HCT116 (cell line): ENCODE data around the gene KCNK13. TPM values are rescaled to one million over a fixed set of nuclear protein-coding genes. Genes with fewer than 3 reads are reported as not detected.

Source experiments
- ATAC-seq: fragments of 200-7000 bp; cut with Tn5 transposase; 2 replicates; pipeline ENCODE4 v1.9.1; 2020; ENCODE audit warnings: mild to moderate bottlenecking, moderate library complexity
- BruUV-seq: library from RNA; stranded (reverse); fragments of 400-500 nt; replicated peaks from 2 replicates; lab custom pipeline; 2021; lab: Mats Ljungman, UMichigan
- CTCF ChIA-PET: fragments of 300-600 bp; sonication (Branson Sonifier 250); formaldehyde crosslinking; loops from one replicate; lab custom pipeline; 2021; ENCODE audit warnings: antibody characterized with exemption; lab: Charles Lee
- POLR2A ChIA-PET: fragments of 300-600, 350-600 bp; sonication (Branson Sonifier 250); formaldehyde crosslinking; loops from one replicate; lab custom pipeline; 2021; ENCODE audit warnings: antibody characterized with exemption; lab: Charles Lee
- RAD21 ChIA-PET, 2 experiments: fragments of 300-600 bp; sonication (Branson Sonifier 250); formaldehyde crosslinking; loops; one replicate each; lab custom pipeline; 2023; ENCODE audit warnings: low total read pairs in 2 of 2; ENCODE audit not compliant: uncharacterized antibody in 2 of 2, unreplicated experiment in 2 of 2, low non-redundant PET in 1 of 2; lab: Charles Lee
- DNase-seq: peaks from one replicate; pipeline ENCODE4 v3.0.0-alpha.2; 2010; ENCODE audit warnings: low read depth, low spot score
- H2AFZ ChIP-seq: fragments of 200-600 bp; shearing (Covaris generic), sonication (generic); 2 replicates; pipeline ENCODE4 v1.6.1; 2017; ENCODE audit warnings: low read depth, mixed run types, mixed read lengths, antibody characterized with exemption, low read length; ENCODE audit not compliant: poor library complexity, severe bottlenecking
- H3K27ac ChIP-seq: 2 replicates; pipeline ENCODE4 v1.5.1; 2012; ENCODE audit warnings: low read depth, low read length
- H3K27me3 ChIP-seq: fragments of 200-600 bp; sonication (generic); 2 replicates; pipeline ENCODE4 v1.6.1; 2016; ENCODE audit warnings: mixed run types, low read length, mixed read lengths; ENCODE audit not compliant: insufficient read depth
- H3K36me3 ChIP-seq, 2 experiments: fragments of 200-500 bp in 1 of 2; fragments of 200-600 bp in 1 of 2; sonication (Bioruptor generic) in 1 of 2; sonication (generic) in 1 of 2; 2 replicates each; pipeline versions ENCODE4 v1.5.1 to v1.6.1; 2014 to 2016; ENCODE audit warnings: low read length in 2 of 2, inconsistent platforms in 1 of 2, mixed read lengths in 1 of 2, mixed run types in 1 of 2; ENCODE audit not compliant: insufficient read depth in 2 of 2, control insufficient read depth in 1 of 2
- H3K4me1 ChIP-seq, 2 experiments: fragments of 200-600 bp in 1 of 2; sonication (generic) in 1 of 2; 2 replicates each; pipeline versions ENCODE4 v1.5.1 to v1.6.1; 2012 to 2017; ENCODE audit warnings: low read length in 2 of 2, inconsistent platforms in 1 of 2, mild to moderate bottlenecking in 1 of 2, mixed read lengths in 1 of 2, mixed run types in 1 of 2, moderate library complexity in 1 of 2; ENCODE audit not compliant: insufficient read depth in 2 of 2, control insufficient read depth in 1 of 2
- H3K4me2 ChIP-seq: fragments of 200-600 bp; sonication (generic); 2 replicates; pipeline ENCODE4 v1.6.1; 2017; ENCODE audit warnings: mixed run types, low read length, mixed read lengths
- H3K4me3 ChIP-seq, 2 experiments: fragments of 200-600 bp in 1 of 2; sonication (generic) in 1 of 2; replicated peaks in 1 of 2; 2 replicates each; pipeline ENCODE4 v1.5.1; 2011 to 2016; ENCODE audit warnings: low read length in 2 of 2, control low read depth in 1 of 2, low read depth in 1 of 2, mild to moderate bottlenecking in 1 of 2, mixed read lengths in 1 of 2, mixed run types in 1 of 2
- H3K79me2 ChIP-seq: fragments of 200-600 bp; sonication (generic); 2 replicates; pipeline ENCODE4 v1.6.1; 2017; ENCODE audit warnings: mild to moderate bottlenecking, mixed run types, low read length, moderate library complexity, mixed read lengths; ENCODE audit not compliant: insufficient read depth
- H3K9ac ChIP-seq: fragments of 200-600 bp; sonication (generic); 2 replicates; pipeline ENCODE4 v1.6.1; 2016; ENCODE audit warnings: low read length, mixed read lengths
- H3K9me2 ChIP-seq: fragments of 200-600 bp; sonication (generic), shearing (Covaris generic); 2 replicates; pipeline ENCODE4 v1.6.1; 2017; ENCODE audit warnings: mixed run types, mild to moderate bottlenecking, moderate library complexity; ENCODE audit not compliant: insufficient read depth
- H3K9me3 ChIP-seq, 2 experiments: fragments of 200-500 bp in 1 of 2; fragments of 200-600 bp in 1 of 2; sonication (Bioruptor generic) in 1 of 2; sonication (generic) in 1 of 2; 2 replicates each; pipeline ENCODE4 v1.6.1; 2014 to 2017; ENCODE audit warnings: low read length in 2 of 2, mixed read lengths in 2 of 2, inconsistent platforms in 1 of 2, low read depth in 1 of 2, mild to moderate bottlenecking in 1 of 2, mixed run types in 1 of 2, moderate library complexity in 1 of 2; ENCODE audit not compliant: control insufficient read depth in 1 of 2, insufficient read depth in 1 of 2
- H4K20me1 ChIP-seq: fragments of 200-600 bp; sonication (generic), shearing (Covaris generic); 2 replicates; pipeline ENCODE4 v1.6.1; 2017; ENCODE audit warnings: mixed run types, mild to moderate bottlenecking, moderate library complexity; ENCODE audit not compliant: insufficient read depth
- CEBPB ChIP-seq: IDR thresholded peaks from 2 replicates; pipeline ENCODE4 v1.6.1; 2012; ENCODE audit warnings: low read depth
- EGR1 ChIP-seq: IDR thresholded peaks from 2 replicates; pipeline ENCODE4 v1.6.1; 2012; ENCODE audit warnings: low read depth
- EZH2 ChIP-seq: fragments of 200-600 bp; sonication (generic); IDR thresholded peaks from 2 replicates; pipeline ENCODE4 v1.6.1; 2017; ENCODE audit warnings: antibody characterized with exemption, mixed run types
- EZH2phosphoT487 ChIP-seq: fragments of 200-600 bp; IDR thresholded peaks from 2 replicates; pipeline ENCODE4 v1.6.1; 2018; ENCODE audit warnings: antibody characterized with exemption, borderline replicate concordance
- FOSL1 ChIP-seq: IDR thresholded peaks from 2 replicates; pipeline ENCODE4 v1.6.1; 2012; ENCODE audit warnings: low read depth
- JUND ChIP-seq: IDR thresholded peaks from 2 replicates; pipeline ENCODE4 v1.6.1; 2012
- POLR2A ChIP-seq: IDR thresholded peaks from 2 replicates; pipeline ENCODE4 v1.7.0; 2011; ENCODE audit warnings: borderline replicate concordance; ENCODE audit not compliant: insufficient read depth, insufficient read length; ENCODE audit errors: extremely low read depth
- POLR2AphosphoS5 ChIP-seq: IDR thresholded peaks from 2 replicates; pipeline ENCODE4 v1.6.1; 2011; ENCODE audit warnings: mild to moderate bottlenecking, low read depth, low read length, moderate library complexity
- RAD21 ChIP-seq: IDR thresholded peaks from 2 replicates; pipeline ENCODE4 v1.6.1; 2012; ENCODE audit warnings: low read depth, mild to moderate bottlenecking
- SIN3A ChIP-seq: IDR thresholded peaks from 2 replicates; pipeline ENCODE4 v1.6.1; 2012; ENCODE audit warnings: low read depth
- SP1 ChIP-seq: IDR thresholded peaks from 2 replicates; pipeline ENCODE4 v1.6.1; 2012; ENCODE audit warnings: low read depth
- SRF ChIP-seq: IDR thresholded peaks from 2 replicates; pipeline ENCODE4 v1.6.1; 2012; ENCODE audit warnings: low read depth
- YY1 ChIP-seq: IDR thresholded peaks from 2 replicates; pipeline ENCODE4 v1.6.1; 2011; ENCODE audit warnings: low read length, low read depth, moderate library complexity, mild to moderate bottlenecking; ENCODE audit not compliant: insufficient replicate concordance; ENCODE audit errors: extremely low read depth
- ZFX ChIP-seq: fragments of 450-650 bp; IDR thresholded peaks from 2 replicates; pipeline ENCODE4 v1.6.1; 2017
- ZNF274 ChIP-seq: fragments of 200-500 bp; sonication (Bioruptor generic); IDR thresholded peaks from 2 replicates; pipeline ENCODE4 v1.6.1; 2014; ENCODE audit warnings: mild to moderate bottlenecking, low read depth, low read length, inconsistent platforms
- intact Hi-C: fragments of 100-400 bp; cut with micrococcal nuclease; formaldehyde crosslinking; loops from 2 replicates; pipeline ENCODE4 v1.10.0; 2022
- total RNA-seq: library from RNA; stranded (reverse); gene quantifications from one replicate; pipeline ENCODE4 v1.2.1, GENCODE V29; 2021; ENCODE audit not compliant: unreplicated experiment
- TF ChIP-seq, protein P1 (sequence below): IDR thresholded peaks from 2 replicates; pipeline ENCODE4 v1.6.1; 2011; ENCODE audit warnings: mild to moderate bottlenecking, low read length, moderate library complexity; ENCODE audit not compliant: insufficient replicate concordance; ENCODE audit errors: extremely low read depth
- TF ChIP-seq, protein P2 (sequence below): IDR thresholded peaks from 2 replicates; pipeline ENCODE4 v1.6.1; 2012
- TF ChIP-seq, protein P3 (sequence below): IDR thresholded peaks from 2 replicates; pipeline ENCODE4 v1.6.1; 2012
- TF ChIP-seq, protein P4 (sequence below): IDR thresholded peaks from 2 replicates; pipeline ENCODE4 v1.6.1; 2012; ENCODE audit warnings: low read depth
- TF ChIP-seq, protein P5 (sequence below), 3 experiments: fragments of 200-600 bp in 1 of 3; sonication (generic) in 1 of 3; IDR thresholded peaks in 2 of 3; conservative IDR thresholded peaks in 1 of 3; 2 replicates each; pipeline ENCODE4 v1.5.1; 2012 to 2017; ENCODE audit warnings: low read depth in 2 of 3, low read length in 2 of 3, antibody characterized with exemption in 1 of 3, borderline replicate concordance in 1 of 3, control low read depth in 1 of 3, mild to moderate bottlenecking in 1 of 3, mixed read lengths in 1 of 3, mixed run types in 1 of 3, moderate library complexity in 1 of 3; ENCODE audit not compliant: insufficient read depth in 1 of 3

Gene KCNK13
- total RNA-seq, 1 experiment from 2014 or later = 2.2 TPM

DNA sequence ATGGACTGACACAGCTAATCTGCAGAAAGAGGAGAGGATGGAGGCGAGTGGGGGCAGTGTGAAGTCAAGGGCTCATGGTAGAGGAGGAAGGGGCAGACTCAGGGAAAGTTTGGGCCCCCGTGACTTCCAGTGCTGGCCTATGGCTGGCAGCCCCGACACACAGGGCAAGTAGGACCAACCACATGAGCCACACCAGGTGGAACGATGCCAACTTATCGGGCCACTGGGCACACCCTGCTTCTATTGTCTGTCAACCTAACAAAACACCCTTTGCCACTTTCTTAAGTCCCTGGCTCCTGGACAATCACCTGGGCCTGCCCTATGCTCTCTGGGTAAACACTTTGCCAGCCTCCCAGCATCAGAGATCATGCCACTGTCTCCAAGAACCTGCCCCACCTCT lies 129.4 kb downstream of the KCNK13 start:
- ChIA-PET CTCF (no interaction called here), RAD21 (no interaction called here), POLR2A (no interaction called here)
- Histone ChIP-seq H3K79me2 (no peaks in the 10 kb centered on the region), H3K4me1 (no peaks in the 10 kb centered on the region), H3K9me3 (no peaks in the 10 kb centered on the region), H4K20me1 (no peaks in the 10 kb centered on the region), H3K36me3 (no peaks in the 10 kb centered on the region), H3K4me3 (no peak overlapping the region), H3K9ac (no peak overlapping the region), H3K4me2 (no peak overlapping the region), H3K9me2 (no peaks in the 10 kb centered on the region), H3K27ac (no peak overlapping the region), H3K27me3 (no peaks in the 10 kb centered on the region), H2AFZ (no peak overlapping the region)
- DNase-seq = no peak
- no TSS peak for BruUV-seq
- TF ChIP-seq, protein P1, sequence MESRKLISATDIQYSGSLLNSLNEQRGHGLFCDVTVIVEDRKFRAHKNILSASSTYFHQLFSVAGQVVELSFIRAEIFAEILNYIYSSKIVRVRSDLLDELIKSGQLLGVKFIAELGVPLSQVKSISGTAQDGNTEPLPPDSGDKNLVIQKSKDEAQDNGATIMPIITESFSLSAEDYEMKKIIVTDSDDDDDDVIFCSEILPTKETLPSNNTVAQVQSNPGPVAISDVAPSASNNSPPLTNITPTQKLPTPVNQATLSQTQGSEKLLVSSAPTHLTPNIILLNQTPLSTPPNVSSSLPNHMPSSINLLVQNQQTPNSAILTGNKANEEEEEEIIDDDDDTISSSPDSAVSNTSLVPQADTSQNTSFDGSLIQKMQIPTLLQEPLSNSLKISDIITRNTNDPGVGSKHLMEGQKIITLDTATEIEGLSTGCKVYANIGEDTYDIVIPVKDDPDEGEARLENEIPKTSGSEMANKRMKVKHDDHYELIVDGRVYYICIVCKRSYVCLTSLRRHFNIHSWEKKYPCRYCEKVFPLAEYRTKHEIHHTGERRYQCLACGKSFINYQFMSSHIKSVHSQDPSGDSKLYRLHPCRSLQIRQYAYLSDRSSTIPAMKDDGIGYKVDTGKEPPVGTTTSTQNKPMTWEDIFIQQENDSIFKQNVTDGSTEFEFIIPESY = no peak
- TF ChIP-seq RAD21 (no peak), SRF (no peak), ZNF274 (no peak), SIN3A (no peak), EGR1 (no peak), POLR2AphosphoS5 (no peak), SP1 (no peak), ZFX (no peak), POLR2A (no peak), FOSL1 (no peak), JUND (no peak), YY1 (no peak), EZH2 (no peak), EZH2phosphoT487 (no peak), CEBPB (no peak)
- TF ChIP-seq, protein P2, sequence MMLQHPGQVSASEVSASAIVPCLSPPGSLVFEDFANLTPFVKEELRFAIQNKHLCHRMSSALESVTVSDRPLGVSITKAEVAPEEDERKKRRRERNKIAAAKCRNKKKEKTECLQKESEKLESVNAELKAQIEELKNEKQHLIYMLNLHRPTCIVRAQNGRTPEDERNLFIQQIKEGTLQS = no peak
- TF ChIP-seq, protein P3, sequence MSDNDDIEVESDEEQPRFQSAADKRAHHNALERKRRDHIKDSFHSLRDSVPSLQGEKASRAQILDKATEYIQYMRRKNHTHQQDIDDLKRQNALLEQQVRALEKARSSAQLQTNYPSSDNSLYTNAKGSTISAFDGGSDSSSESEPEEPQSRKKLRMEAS = no peak
- TF ChIP-seq, protein P4, sequence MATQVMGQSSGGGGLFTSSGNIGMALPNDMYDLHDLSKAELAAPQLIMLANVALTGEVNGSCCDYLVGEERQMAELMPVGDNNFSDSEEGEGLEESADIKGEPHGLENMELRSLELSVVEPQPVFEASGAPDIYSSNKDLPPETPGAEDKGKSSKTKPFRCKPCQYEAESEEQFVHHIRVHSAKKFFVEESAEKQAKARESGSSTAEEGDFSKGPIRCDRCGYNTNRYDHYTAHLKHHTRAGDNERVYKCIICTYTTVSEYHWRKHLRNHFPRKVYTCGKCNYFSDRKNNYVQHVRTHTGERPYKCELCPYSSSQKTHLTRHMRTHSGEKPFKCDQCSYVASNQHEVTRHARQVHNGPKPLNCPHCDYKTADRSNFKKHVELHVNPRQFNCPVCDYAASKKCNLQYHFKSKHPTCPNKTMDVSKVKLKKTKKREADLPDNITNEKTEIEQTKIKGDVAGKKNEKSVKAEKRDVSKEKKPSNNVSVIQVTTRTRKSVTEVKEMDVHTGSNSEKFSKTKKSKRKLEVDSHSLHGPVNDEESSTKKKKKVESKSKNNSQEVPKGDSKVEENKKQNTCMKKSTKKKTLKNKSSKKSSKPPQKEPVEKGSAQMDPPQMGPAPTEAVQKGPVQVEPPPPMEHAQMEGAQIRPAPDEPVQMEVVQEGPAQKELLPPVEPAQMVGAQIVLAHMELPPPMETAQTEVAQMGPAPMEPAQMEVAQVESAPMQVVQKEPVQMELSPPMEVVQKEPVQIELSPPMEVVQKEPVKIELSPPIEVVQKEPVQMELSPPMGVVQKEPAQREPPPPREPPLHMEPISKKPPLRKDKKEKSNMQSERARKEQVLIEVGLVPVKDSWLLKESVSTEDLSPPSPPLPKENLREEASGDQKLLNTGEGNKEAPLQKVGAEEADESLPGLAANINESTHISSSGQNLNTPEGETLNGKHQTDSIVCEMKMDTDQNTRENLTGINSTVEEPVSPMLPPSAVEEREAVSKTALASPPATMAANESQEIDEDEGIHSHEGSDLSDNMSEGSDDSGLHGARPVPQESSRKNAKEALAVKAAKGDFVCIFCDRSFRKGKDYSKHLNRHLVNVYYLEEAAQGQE = no peak
- TF ChIP-seq, protein P5, sequence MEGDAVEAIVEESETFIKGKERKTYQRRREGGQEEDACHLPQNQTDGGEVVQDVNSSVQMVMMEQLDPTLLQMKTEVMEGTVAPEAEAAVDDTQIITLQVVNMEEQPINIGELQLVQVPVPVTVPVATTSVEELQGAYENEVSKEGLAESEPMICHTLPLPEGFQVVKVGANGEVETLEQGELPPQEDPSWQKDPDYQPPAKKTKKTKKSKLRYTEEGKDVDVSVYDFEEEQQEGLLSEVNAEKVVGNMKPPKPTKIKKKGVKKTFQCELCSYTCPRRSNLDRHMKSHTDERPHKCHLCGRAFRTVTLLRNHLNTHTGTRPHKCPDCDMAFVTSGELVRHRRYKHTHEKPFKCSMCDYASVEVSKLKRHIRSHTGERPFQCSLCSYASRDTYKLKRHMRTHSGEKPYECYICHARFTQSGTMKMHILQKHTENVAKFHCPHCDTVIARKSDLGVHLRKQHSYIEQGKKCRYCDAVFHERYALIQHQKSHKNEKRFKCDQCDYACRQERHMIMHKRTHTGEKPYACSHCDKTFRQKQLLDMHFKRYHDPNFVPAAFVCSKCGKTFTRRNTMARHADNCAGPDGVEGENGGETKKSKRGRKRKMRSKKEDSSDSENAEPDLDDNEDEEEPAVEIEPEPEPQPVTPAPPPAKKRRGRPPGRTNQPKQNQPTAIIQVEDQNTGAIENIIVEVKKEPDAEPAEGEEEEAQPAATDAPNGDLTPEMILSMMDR (IDR thresholded peaks at IDR 0.05 in 2 of 3, conservative IDR thresholded peaks at IDR 0.05 in 1 of 3; ENCODE audit: borderline replicate concordance in 1 of 3, insufficient read depth in 1 of 3, low read depth in 2 of 3, low read length in 2 of 3) = no peak
- intact Hi-C loops = no loop called here
- no peak for ATAC-seq
